Immature natural killer cell (primary cell): ENCODE measurements around the gene ITPR1. TPM values are rescaled to one million over a fixed set of nuclear protein-coding genes. Genes with fewer than 3 reads are reported as not detected.

Experiments used
- DNase-seq, 3 donors: peaks; one replicate each; pipeline ENCODE4 v3.0.0; 2022; ENCODE audit warnings: mixed read lengths in 1 of 3
- H3K27ac Mint-ChIP-seq, 6 donors: one replicate each; pipeline ENCODE4 v1.8.0; 2020; ENCODE audit warnings: mixed read lengths in 6 of 6, mild to moderate bottlenecking in 5 of 6, inconsistent platforms in 4 of 6, moderate library complexity in 3 of 6
- H3K27me3 Mint-ChIP-seq, 3 donors: one replicate each; pipeline ENCODE4 v1.8.0; 2020 to 2021; ENCODE audit warnings: low read depth in 3 of 3, mild to moderate bottlenecking in 3 of 3, mixed read lengths in 3 of 3, moderate library complexity in 3 of 3, inconsistent platforms in 1 of 3
- H3K36me3 Mint-ChIP-seq, 3 donors: one replicate each; pipeline ENCODE4 v1.8.0; 2020; ENCODE audit warnings: mixed read lengths in 3 of 3, inconsistent platforms in 2 of 3, mild to moderate bottlenecking in 2 of 3
- H3K4me1 Mint-ChIP-seq, 2 donors: one replicate each; pipeline ENCODE4 v1.8.0; 2020; ENCODE audit warnings: inconsistent platforms in 2 of 2, mild to moderate bottlenecking in 2 of 2, mixed read lengths in 2 of 2, moderate library complexity in 1 of 2
- H3K4me3 Mint-ChIP-seq, 5 donors: one replicate each; pipeline ENCODE4 v1.8.0; 2020; ENCODE audit warnings: mild to moderate bottlenecking in 5 of 5, mixed read lengths in 5 of 5, inconsistent platforms in 3 of 5, moderate library complexity in 3 of 5
- H3K9me3 Mint-ChIP-seq, 6 donors: one replicate each; pipeline ENCODE4 v1.8.0; 2020; ENCODE audit warnings: mild to moderate bottlenecking in 6 of 6, mixed read lengths in 6 of 6, inconsistent platforms in 4 of 6, moderate library complexity in 3 of 6
- polyA plus RNA-seq, 3 donors: library from polyadenylated mRNA; unstranded; fragments of 300-500 nt; fragmentation: Illumina TruSeq; gene quantifications; one replicate each; pipeline ENCODE4 v1.2.3, GENCODE V29; 2021

ITPR1 gene
- polyA plus RNA-seq, 3 donors from 2014 or later = 3.0 to 14.7 (median 7.6) TPM

DNA sequence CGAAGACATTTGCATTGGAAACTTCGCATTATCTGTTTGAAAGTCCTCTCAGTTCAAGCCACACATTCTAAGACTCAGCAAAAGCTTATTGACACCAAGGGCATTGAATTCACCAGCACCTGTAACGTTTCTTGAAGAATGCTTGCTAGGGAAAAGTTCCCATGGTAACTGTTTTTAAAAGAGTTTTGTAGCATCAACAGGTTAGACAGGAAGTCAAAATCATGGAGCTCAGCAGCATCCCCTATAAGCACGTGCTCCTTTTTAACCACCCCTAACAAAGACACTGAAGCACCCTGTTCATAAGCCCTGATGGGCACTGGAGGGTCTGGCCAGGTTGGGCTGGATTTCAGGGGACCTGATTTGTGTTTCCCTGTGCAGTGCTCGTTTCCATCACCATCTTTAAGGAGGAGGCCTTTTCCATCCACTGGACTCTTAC lies 256.4 kb downstream of the ITPR1 start:
- peak overlapping the region; percentile 90 to 94 (median 92) for H3K27ac Mint-ChIP-seq
- no peak for DNase-seq
- H3K36me3 Mint-ChIP-seq = peaks cover 3 to 30% (median 14%) of the 10 kb centered on the region in 3 donors
- H3K4me3 Mint-ChIP-seq = peak overlapping the region; percentile 69 to 92 (median 86)
- H3K4me1 Mint-ChIP-seq = peaks cover 84 to 96% of the 10 kb centered on the region in 2 donors
- H3K9me3 Mint-ChIP-seq = peaks cover 0 to 3% (median 0%) of the 10 kb centered on the region in 6 donors
- H3K27me3 Mint-ChIP-seq = peaks cover 6 to 10% (median 8%) of the 10 kb centered on the region in 3 donors

DNA sequence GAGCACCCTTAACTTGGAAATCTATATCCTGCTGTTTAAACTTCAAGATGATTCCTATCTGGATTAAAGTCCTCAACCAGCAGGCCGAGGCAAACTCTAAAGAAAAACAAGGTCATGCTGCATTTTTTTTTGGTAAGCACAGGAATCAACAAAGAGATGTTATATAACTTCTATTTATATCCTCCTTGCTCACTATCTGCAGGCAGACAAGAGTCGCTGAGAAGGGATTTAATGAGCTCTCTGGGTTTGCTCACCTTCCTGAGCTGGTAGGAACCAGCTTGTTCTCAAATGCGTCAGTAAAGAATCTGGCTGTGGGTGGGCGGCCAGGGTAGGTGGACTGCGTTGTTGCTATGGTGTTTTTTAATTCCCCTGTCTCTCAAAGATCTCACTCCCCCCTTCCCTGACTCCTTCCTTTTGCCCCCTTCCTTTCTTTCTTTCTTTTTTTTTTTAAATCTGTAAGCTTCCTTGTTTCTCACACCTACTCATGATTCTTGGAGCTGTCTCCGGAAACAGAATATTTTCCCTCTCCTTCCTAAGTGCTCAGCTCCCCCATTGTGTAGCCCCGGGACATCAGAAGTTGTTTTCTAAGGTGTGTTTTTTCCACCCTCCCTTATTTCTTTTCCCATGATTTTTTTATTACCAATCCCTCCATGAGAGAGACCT lies 257.3 kb downstream of the ITPR1 start:
- H3K27ac Mint-ChIP-seq = peak overlapping the region; percentile 55 to 93 (median 91)
- peaks cover 6 to 9% (median 8%) of the 10 kb centered on the region in 3 donors for H3K27me3 Mint-ChIP-seq
- peak overlapping the region; percentile 53 to 72 (median 65) for H3K4me3 Mint-ChIP-seq
- H3K9me3 Mint-ChIP-seq = peaks cover 0 to 3% (median 0%) of the 10 kb centered on the region in 6 donors
- peak; percentile 51 to 68 (median 52) for DNase-seq
- peaks cover 3 to 25% (median 13%) of the 10 kb centered on the region in 3 donors for H3K36me3 Mint-ChIP-seq
- peaks cover 89 to 100% of the 10 kb centered on the region in 2 donors for H3K4me1 Mint-ChIP-seq

- peaks cover 95 to 100% of the 10 kb centered on the region in 2 donors for H3K4me1 Mint-ChIP-seq
- DNase-seq = no peak
- peak overlapping the region in 5 of 6 donors; percentile 76 to 93 (median 91) for H3K27ac Mint-ChIP-seq
- H3K4me3 Mint-ChIP-seq = peak overlapping the region; percentile 53 to 80 (median 65)
- H3K27me3 Mint-ChIP-seq = peaks cover 6 to 9% (median 8%) of the 10 kb centered on the region in 3 donors
- peaks cover 0 to 3% (median 0%) of the 10 kb centered on the region in 6 donors for H3K9me3 Mint-ChIP-seq
- H3K36me3 Mint-ChIP-seq = peaks cover 3 to 27% (median 10%) of the 10 kb centered on the region in 3 donors
Measured at GRCh38 chr3:4751029-4751501, 257.9 kb downstream of the ITPR1 start.

GRCh38 chr3:4751502-4752101 lies 258.5 kb downstream of the ITPR1 start:
- peak overlapping the region; percentile 30 to 80 (median 64) for H3K4me3 Mint-ChIP-seq
- peaks cover 0 to 3% (median 0%) of the 10 kb centered on the region in 6 donors for H3K9me3 Mint-ChIP-seq
- H3K27me3 Mint-ChIP-seq = peaks cover 6 to 9% (median 8%) of the 10 kb centered on the region in 3 donors
- peaks cover 3 to 28% (median 7%) of the 10 kb centered on the region in 3 donors for H3K36me3 Mint-ChIP-seq
- H3K4me1 Mint-ChIP-seq = peaks cover 95 to 100% of the 10 kb centered on the region in 2 donors
- no peak for DNase-seq
- H3K27ac Mint-ChIP-seq = peak overlapping the region in 5 of 6 donors; percentile 79 to 94 (median 92)

- Mint-ChIP-seq H3K9me3 (peaks cover 0 to 3% (median 0%) of the 10 kb centered on the region in 6 donors), H3K4me3 (peak overlapping the region; percentile 57 to 80 (median 59)), H3K4me1 (peaks cover 94 to 100% of the 10 kb centered on the region in 2 donors), H3K36me3 (peaks cover 3 to 19% (median 3%) of the 10 kb centered on the region in 3 donors), H3K27me3 (peaks cover 4 to 9% (median 8%) of the 10 kb centered on the region in 3 donors), H3K27ac (peak overlapping the region; percentile 79 to 94 (median 90))
- peak; percentile 58 to 64 (median 59) for DNase-seq
Measured at GRCh38 chr3:4752201-4753072, 259.3 kb downstream of the ITPR1 start.

DNA sequence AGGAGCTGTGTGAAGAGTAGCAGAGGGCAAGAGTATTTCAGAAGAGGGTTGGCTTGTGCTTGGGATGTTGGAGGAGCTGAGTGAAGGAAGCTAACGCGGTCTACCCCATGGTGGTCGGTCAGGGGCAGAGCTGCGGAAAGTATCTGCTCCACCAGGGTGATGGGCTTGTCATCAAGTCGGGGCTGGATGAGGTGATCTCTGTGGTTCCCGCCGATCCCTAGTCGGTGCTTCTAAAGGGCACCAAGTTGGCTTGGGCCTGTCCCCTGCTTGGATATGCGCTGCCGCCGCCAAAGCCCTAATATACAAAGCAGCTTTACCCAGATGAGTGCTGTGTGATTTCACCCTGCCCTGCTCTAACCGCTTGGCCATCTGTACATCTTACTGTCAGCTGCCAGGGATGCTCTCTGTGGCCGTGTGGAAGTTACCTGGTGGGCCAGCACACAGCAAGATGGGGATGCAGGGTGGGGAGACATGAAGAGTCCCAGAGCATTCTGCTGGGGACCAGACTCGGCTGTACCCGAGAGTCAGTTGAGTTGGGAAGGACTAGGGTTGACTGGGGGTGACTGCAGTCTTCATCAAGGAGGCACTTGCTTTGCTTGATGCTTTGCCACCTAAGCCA lies 260.0 kb downstream of the ITPR1 start:
- peaks cover 0 to 3% (median 0%) of the 10 kb centered on the region in 6 donors for H3K9me3 Mint-ChIP-seq
- H3K4me1 Mint-ChIP-seq = peaks cover 87 to 97% of the 10 kb centered on the region in 2 donors
- peak overlapping the region; percentile 79 to 94 (median 90) for H3K27ac Mint-ChIP-seq
- peaks cover 4 to 9% (median 8%) of the 10 kb centered on the region in 3 donors for H3K27me3 Mint-ChIP-seq
- H3K36me3 Mint-ChIP-seq = peaks cover 3 to 19% (median 3%) of the 10 kb centered on the region in 3 donors
- peak overlapping the region; percentile 57 to 80 (median 59) for H3K4me3 Mint-ChIP-seq
- no peak for DNase-seq

DNA sequence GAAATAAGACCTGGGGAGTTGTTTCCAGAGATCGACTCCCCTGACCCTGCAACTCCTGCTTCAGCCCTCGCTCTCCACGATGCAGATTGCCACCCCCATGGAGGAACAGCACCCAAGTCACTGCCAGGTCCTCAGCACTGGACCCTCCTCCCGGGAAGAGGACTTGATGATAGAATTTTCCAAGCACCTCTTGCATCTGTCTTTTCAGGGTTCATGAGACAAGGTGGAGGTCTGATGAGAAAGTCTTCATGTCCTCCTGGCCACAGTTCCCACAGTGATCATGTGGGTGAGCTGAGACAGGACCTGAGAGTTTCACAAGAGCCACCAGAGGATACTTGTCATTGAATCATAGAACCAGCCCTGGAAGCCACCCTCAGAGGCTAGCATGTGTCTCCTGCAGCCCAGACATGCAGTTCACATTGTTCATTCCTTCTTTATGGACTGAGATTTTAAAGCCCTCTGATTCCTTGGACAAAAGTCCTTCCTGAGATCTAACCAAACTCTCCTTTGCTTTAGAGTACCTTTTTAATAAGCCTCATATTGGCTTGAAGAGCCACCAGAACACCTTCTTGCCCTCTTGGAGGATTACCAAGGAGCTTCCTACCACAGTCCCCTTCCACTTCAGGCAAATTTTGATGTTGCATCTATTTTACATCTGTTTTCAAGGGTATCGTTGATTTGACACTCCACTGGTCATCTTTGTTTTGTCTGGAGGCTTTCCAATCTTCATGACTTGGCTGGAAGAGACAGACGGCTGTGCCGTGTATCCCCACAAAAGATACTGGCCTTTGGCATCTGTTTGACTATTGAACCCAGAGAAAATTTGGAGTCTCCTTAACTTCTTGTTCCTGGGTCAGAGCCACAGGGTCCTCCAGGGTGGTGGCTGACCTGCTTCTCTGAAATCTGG lies 261.3 kb downstream of the ITPR1 start:
- Mint-ChIP-seq H3K27me3 (peaks cover 2 to 4% (median 3%) of the 10 kb centered on the region in 3 donors), H3K4me3 (peak overlapping the region; percentile 40 to 68 (median 54)), H3K27ac (peak overlapping the region; percentile 7 to 94 (median 80)), H3K36me3 (peaks cover 3 to 19% (median 3%) of the 10 kb centered on the region in 3 donors), H3K4me1 (peaks cover 87 to 97% of the 10 kb centered on the region in 2 donors), H3K9me3 (peaks cover 0 to 3% (median 0%) of the 10 kb centered on the region in 6 donors)
- peak in 1 of 3 donors; percentile 25 for DNase-seq

DNA sequence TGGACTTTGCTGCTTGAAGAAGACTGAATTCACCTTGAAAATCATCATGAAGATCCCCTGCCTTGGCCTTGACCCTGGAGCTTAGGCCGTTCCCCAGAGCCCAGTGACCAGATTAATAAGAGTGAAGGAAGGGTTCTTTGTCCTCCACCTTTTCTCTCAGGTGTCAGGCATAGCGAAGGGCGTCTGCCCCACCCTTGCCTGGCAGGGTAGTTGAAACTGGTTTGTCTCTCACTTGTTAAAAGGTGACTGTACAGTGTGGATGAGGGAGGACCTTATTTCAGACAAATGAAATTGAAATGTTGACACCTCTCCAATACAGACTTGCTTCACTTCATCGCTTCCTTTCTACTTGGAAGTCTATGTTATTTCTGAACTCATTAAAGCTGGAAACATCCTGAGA lies 262.4 kb downstream of the ITPR1 start:
- H3K27me3 Mint-ChIP-seq = peaks cover 2 to 4% (median 3%) of the 10 kb centered on the region in 3 donors
- peaks cover 0 to 3% (median 0%) of the 10 kb centered on the region in 6 donors for H3K9me3 Mint-ChIP-seq
- DNase-seq = no peak
- H3K4me3 Mint-ChIP-seq = peak overlapping the region in 2 of 5 donors; percentile 30 to 57
- peak overlapping the region in 4 of 6 donors; percentile 28 to 71 (median 55) for H3K27ac Mint-ChIP-seq
- peaks cover 83 to 97% of the 10 kb centered on the region in 2 donors for H3K4me1 Mint-ChIP-seq
- H3K36me3 Mint-ChIP-seq = peaks cover 6 to 24% (median 11%) of the 10 kb centered on the region in 3 donors

- H3K4me1 Mint-ChIP-seq = peaks cover 76 to 94% of the 10 kb centered on the region in 2 donors
- peak overlapping the region in 3 of 6 donors; percentile 35 to 71 (median 57) for H3K27ac Mint-ChIP-seq
- peaks cover 12 to 27% (median 17%) of the 10 kb centered on the region in 3 donors for H3K36me3 Mint-ChIP-seq
- peaks cover 2 to 4% (median 3%) of the 10 kb centered on the region in 3 donors for H3K27me3 Mint-ChIP-seq
- DNase-seq = no peak
- H3K9me3 Mint-ChIP-seq = peaks cover 0 to 3% (median 0%) of the 10 kb centered on the region in 6 donors
- H3K4me3 Mint-ChIP-seq = peak overlapping the region in 2 of 5 donors; percentile 30 to 57
Measured at GRCh38 chr3:4756057-4756775, 263.1 kb downstream of the ITPR1 start.

DNA sequence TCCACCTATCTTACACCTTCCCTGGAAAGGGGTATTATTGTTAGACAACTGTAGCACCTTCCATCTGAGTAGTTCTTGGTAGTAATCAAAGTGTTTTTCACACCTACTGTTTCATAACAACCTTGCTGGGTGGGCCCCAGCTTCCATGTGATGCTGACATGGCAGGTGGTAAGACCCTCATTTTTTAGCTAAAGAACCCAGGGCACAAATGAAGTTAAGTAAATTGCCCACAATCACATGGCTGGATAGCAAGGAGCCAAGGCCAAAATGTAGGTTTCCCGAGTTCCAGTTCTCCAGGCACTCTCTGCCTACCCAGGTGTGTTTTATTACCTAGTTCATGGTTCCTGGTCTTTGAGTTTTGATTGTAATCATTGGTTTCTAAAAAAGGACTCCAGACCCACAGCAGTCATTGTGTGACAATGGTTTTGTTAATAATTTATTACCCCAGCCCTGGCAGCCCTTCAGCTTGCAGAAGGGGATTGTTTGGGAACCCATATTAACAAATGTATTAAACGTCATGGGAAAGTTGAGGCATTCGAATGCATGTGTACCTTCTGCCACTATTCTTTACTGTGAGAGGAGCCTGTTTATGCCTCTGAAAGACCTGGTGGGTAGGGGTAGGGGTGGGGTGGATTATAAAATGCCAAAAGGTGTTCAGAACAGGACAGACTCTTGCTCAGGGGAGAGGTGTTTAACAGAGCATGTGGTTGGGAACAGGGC lies 263.9 kb downstream of the ITPR1 start:
- H3K27me3 Mint-ChIP-seq = peaks cover 3 to 4% (median 3%) of the 10 kb centered on the region in 3 donors
- H3K9me3 Mint-ChIP-seq = peaks cover 0 to 3% (median 0%) of the 10 kb centered on the region in 6 donors
- peak overlapping the region in 2 of 6 donors; percentile 57 to 62 for H3K27ac Mint-ChIP-seq
- peaks cover 20 to 35% (median 25%) of the 10 kb centered on the region in 3 donors for H3K36me3 Mint-ChIP-seq
- H3K4me1 Mint-ChIP-seq = peaks cover 68 to 86% of the 10 kb centered on the region in 2 donors
- DNase-seq = no peak
- H3K4me3 Mint-ChIP-seq = no peak overlapping the region
